CD4-positive, alpha-beta T cell treated with Interleukin-4 for 1 hour (primary cell): ENCODE data around the gene ITPKB.
"Not testable (repeated sequence)": the region's sequence is repeated elsewhere in the genome, so short reads cannot be mapped to it uniquely, and the experiment has no call there.

Source experiments
- DNase-seq, 2 donors: peaks; one replicate each; pipeline ENCODE4 v3.0.0-alpha.2; 2020 to 2022

ITPKB gene

GRCh38 chr1:226617109-226617508 lies 122.0 kb downstream of the ITPKB start:
- no peak for DNase-seq

DNA sequence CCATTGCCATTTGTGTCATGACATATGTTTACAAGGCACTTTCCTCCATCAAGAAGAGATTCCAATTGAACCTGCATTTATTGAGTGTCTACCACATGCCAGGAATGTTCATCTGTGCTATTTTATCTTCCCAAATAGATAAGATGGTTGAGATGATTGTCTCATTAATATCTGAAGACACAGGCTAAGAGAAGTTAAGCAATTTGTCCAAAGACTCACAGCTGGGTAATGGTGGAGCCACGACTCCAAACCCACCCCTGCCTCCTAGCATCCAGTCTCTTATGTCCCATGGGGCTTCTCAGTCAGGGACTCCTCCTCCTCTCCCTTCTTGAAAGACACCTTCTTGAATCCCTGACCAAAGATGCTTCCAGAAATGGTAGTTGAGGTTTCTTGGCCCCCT lies 122.4 kb downstream of the ITPKB start:
- no peak for DNase-seq

DNA sequence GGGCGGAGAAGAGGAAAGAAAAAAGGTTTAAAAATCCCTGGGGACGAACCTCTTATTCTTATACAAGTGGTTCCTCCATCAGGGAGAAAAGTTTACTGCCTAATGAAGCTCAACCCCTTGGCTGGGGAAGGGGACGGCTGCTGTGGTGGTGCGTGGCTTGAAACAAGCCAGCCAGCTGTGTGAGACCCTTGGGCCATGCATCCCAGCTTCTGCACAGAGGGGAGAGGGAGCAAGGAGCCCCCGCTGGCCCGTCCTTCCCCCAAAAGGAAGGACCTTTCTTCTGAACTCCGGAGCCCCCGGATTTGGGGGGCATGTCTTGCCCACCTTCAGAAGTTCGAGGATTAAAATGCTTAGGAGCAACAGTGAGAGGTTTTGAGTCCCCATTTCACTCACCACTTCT lies 123.2 kb downstream of the ITPKB start:
- no peak for DNase-seq

GRCh38 chr1:226611980-226612379 lies 127.1 kb downstream of the ITPKB start:
- not testable (repeated sequence) for DNase-seq

DNA sequence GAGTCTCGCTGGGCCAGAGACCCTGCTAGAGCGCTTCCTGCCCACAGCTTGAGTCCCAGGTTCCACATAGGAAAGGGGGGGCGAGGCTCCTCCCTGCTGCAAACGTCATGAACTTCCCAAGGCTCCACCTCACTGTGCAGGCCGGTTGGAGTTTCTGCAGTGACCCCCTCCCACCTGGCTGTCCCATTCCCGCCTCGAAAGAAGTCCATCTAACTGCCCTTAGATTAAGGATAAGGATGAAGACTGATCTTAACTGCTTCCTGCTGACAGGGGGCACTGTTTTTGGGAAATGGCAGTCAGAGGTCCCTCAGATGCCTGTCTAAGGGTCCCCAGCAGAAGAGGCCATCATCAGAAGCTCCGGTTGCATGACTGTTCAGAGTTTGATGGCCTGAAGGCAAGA lies 127.8 kb downstream of the ITPKB start:
- DNase-seq: no peak

- no peak for DNase-seq
Observed at GRCh38 chr1:226610671-226611070, 128.4 kb downstream of the ITPKB start.

- DNase-seq: no peak
Observed at GRCh38 chr1:226609836-226610455, 129.1 kb downstream of the ITPKB start.

GRCh38 chr1:226608699-226609505 lies 130.2 kb downstream of the ITPKB start:
- peak; percentile 59 to 68 for DNase-seq

DNA sequence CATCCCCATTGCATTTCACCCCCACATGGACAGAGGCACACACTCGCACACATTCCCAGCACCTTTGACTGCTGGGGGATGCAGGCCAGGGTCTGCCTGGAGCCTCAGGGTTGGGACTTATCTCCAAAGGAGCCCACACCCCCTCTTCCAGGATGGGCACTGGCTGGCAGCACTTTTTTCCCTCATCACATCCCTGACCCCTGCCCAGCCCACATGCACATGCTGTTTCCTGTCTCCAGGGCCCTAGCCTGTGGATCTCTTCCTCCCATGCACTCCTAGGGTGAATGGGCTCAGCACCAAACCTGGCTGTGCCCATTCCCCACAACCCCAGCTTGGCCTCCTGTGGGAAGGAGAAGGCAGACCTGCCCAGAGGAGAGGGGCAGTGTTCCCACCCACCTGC lies 131.3 kb downstream of the ITPKB start:
- DNase-seq: no peak

- DNase-seq: no peak
Observed at GRCh38 chr1:226607268-226607660, 131.8 kb downstream of the ITPKB start.

- no peak for DNase-seq
Observed at GRCh38 chr1:226606311-226607267, 132.5 kb downstream of the ITPKB start.

DNA sequence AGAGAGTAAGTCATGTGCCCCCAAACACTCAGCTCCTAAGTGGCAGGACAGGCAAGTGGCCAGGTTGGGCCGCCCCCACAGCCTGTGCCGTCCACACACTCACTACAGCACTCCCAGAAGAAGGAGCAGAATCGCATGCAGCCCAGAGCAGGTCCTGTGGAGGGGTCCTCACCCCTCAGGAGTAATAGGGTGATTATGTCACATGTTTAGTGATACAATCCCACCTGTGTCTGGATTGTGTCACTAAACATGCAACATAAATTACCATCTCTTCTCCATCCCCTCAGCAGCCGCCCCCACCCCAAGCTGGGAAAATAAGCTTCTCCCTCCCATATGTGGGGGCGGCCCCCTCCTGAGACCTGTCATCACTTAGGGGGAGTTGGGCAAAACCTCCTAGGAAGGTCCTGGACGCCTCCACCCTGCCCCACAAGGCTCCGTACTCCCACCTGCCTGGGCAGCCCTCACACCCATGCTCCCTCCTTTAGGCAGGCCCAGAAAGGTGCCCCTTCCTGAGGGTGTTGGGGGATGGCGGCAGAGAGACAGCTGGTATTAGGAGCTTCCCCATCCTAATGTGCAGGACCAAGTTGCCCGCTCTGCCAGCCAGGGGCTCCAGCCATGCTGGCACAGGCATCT lies 133.6 kb downstream of the ITPKB start:
- no peak for DNase-seq

- DNase-seq: no peak
Observed at GRCh38 chr1:226604560-226605317, 134.3 kb downstream of the ITPKB start.

GRCh38 chr1:226603858-226604559 lies 135.1 kb downstream of the ITPKB start:
- no peak for DNase-seq

- DNase-seq: no peak
Observed at GRCh38 chr1:226603022-226603857, 135.8 kb downstream of the ITPKB start.

DNA sequence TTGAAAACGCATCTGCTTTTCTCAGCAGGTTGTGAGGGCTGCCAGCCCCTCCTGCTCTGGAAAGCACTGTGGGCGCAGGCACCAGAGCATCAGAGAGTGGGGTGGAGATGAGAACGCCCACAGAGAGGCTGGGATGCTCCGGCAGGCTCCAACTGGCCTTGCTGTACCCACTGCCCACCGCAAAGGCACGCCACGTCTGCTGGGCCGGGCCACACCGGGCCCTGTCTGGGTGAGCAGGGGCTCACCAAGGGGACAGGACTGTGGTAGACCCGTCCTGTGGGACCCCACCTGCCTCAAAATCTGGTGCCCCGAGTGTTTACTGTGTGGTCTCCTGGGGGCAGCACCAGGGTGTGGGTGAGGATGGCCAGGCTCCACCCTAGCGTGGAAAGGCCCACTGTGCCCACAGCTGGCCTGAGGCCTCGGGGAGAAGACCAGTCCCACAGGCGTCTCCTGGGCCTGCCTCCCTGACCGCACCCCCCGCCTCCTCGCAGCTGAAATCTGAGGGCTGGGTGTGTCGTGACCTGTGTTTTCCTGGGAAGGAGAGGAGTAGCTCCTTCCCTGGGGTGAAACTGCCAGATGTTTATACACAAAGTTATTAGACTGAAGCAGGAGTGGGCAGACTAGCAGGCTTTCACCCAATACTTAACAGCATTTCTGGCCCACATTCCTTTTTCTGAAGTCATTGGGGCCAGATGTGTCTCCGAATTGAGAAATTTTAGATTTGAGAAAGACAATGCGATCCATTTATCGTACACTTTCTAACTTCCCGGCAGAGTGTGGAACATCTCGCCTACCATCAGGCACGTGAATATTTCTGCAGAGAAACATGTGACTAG lies 136.7 kb downstream of the ITPKB start:
- no peak for DNase-seq

GRCh38 chr1:226601456-226601855 lies 137.6 kb downstream of the ITPKB start:
- no peak for DNase-seq

DNA sequence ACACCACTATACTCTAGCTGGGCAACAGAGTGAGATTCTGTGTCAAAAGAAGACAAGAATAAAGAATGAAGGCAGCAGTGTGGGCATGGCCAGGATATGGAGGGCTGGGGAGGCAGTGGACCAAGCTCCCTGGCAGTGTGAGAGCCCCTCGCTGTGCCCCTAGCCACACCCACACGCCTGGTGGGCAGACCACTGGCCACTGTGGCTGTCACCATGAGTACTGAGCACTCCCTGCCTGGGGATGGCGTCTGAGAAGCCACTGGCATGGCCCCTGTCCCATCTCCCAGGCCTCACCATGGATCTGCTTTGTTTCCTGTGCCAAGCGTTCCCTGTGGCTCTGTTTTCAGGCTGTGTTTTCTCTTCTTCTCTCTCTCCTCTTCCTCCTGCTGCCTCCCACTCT lies 138.8 kb downstream of the ITPKB start:
- no peak for DNase-seq

DNA sequence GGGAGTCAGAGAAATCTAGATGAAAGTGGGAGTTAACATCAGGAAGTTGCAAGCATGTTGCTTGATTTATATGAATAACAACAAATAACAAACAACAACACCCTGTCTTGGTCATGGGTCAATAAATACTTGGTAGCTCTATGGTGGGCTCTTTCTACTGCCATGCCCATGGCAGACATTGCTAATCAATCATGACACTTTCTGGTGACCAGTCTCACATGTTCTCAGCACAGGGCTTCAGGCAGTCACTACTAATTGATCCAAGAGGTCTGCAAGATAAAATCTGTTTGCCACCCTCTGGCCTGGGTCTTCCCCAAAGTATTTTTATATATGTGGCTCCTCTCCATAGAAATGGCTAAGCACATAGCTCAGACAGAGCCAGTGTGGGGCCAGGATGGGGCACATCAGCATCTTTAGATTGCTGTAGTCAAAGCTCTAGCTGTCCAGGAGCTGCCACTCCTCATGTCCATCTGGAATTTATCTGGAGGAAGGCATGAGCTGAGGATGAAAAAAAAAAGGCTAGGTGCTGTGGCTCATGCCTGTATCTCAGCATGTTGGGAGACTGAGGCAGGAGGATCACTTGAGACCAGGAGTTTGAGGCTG lies 139.3 kb downstream of the ITPKB start:
- no peak for DNase-seq
